Astrocyte of the hippocampus (primary cell): Measurements from ENCODE around the gene FTSJ3.
A peak's percentile ranks its signal among the peaks of the same experiment; 100 is the strongest.
"Not testable (repeated sequence)": the region's sequence is repeated elsewhere in the genome, so short reads cannot be mapped to it uniquely, and the experiment has no call there.

Experiments
- DNase-seq: peaks from one replicate; pipeline ENCODE4 v3.0.0; 2011; ENCODE audit warnings: low read depth, low spot score

The FTSJ3 gene

DNA sequence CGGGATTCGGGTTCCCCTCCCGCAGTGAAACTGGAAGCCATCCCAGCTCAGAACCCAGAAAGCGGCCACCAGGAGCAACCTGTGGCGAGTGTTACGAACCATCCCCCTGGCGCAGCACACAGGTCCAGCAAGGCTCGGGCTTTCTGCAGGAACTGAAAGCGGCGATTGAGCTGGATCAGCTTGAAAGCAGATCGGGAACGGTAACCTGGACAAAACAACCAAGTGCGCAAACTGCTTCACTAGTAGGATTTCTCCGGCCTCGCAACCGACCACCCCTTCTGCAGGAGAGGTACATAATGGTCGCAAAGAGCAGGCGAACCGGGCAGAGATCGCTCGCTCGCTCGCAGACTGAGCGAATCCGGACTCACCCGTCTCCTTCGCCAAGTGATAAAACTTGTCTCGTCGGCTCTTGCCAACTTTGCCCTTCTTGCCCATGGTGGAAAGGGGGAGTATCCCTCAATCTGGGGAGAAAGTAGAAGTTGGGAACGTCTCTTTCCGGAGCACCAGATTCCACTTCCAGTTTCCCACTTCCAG is 928 bp downstream of the FTSJ3 start:
- peak; percentile 67 for DNase-seq

DNA sequence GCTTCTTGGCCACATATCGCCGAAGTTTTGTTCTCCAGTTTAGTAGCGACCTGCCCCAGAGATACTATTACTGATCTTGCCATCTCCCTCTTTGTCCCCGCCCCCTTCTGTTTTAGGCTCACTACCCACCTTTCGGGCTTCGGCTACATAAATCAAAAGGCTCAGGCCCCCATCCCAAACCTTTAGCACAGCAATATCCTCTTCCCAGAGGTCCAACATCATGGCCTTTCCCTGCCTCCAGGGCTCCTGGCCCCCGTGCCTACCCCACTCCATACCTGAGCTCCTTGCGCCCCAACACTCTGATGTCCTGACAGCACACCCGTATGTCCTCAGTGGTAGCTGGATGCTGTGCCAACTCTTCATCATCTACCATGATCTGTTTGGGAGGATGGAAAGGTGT is 3.1 kb downstream of the FTSJ3 start:
- no peak for DNase-seq

DNA sequence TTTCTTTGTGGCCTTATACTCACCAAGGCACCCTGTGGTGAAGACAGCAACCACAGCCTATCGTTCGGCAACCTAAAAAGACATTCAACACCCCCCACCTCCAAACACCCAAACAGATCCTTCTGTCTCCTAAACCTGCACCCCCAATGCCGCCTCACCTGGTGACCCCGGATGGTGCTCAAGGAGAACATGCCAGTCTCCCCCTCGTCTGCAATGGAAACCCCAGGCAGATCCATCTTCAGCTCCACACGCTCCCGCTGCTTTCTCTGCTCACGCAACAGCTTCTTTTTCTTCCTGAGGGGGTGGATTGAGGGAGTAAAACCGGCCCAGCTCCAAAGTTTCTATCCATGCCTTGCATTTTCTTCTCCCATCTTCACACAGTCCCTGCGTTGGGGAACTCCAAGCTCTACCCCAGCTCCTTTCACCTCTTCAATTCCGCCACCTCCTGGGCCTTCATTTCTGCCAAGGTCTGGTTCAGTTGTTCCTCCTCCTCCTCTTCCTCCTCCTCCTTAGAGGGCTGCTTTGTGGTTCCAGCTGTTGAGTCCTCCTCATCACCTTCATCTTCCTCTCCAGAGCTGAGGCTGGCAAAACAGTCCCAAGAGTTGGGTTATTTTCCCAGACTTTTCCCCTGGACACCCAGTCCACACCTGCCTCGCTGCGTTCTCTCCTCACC is 3.7 kb downstream of the FTSJ3 start:
- DNase-seq = no peak

DNA sequence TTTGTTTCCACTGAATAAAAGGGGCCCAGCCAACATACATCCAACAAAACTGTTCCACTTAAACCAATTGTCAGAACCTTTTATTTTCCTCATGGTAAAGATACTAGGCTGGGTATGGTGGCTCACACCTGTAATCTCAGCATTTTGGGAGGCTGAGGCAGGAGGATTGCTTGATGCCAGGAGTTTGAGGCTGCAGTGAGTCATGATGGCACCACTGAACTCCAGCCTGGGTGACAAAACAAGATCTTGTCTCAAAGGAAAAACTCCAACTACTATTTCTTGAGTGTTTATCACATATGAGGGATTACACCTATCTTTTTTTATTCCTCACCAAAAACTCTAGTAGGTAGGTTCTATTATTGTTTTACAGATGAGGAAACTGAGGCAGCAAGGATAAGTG is 4.9 kb downstream of the FTSJ3 start:
- DNase-seq = no peak

- DNase-seq = no peak
These were observed 5.7 kb downstream of the FTSJ3 start for GRCh38 chr17:63821804-63822203.

DNA sequence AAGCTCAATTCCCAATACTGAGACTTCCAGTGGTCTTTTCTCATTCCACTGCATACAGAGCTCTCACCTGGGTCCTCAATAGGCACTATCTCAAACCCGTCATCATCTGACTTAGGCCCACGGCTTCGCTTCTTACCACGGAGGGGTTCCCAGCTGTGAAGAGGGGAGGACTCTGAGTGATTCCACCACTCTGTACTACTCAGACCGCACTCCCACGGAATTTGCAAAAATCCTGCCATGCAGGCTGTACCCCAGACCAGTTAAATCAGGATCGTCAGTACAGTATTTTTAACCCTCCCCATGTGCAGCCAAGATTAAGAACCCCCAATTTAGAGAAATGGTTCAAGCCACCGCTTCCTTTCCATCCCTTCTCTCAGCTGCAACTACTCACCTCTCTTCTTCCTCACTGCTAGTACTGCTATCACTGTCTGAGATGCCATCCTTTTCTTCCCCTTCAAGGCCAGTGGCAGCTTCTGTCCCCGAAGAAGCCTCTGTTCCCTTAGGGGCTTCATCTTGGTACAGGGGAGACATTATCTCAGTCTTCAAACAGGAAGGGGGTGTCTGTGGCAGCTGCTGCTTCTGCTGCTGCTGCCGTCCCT is 6.4 kb downstream of the FTSJ3 start:
- DNase-seq = no peak

DNA sequence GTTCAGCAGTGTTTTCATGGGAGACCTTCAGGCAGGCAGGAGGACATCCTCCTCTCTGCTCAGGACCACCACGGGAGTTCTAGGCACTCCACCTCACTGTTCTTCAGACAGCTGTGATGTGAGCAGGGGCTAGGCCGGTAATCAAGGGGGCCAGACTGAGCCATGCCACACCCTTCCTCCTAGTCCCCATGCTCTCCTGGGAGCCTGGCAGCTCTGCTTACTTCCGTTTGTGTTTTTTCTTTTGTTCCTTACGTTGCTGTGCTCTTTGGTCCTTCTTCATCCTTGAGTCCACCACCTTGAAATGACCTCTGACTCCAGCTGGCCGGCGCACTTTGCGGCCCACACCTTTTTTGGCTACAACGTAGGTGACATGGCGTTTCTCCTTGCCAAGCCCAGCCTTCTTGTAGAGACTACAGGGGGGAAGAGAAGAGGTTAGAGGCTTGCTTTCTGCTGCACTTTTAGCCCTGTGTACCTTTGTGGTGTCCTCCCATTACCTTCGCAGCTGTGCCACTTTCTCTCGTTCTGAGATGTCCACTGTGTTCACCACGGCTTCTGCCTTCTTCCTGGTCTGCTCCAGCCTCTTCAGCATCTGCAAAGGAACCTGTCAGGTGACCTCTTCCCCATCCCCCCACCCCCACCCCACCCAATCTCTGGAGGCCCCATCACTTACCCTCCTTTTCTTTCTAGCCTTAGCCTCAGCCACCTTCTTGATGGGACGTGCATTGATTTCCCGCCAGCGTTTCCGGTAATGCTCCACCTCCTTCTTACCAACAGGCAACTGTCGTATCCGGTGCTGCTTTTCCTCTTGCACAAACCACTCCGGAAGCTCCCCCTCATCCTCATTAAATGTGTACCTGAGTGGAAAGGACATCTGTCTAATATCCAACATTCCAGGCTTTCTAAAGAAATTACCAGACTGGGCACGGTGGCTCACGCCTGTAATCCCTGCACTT is 7.6 kb downstream of the FTSJ3 start:
- DNase-seq = no peak

- DNase-seq = no peak
These were observed 8.3 kb downstream of the FTSJ3 start for GRCh38 chr17:63819131-63819530.

GRCh38 chr17:63817736-63818385 is 9.6 kb downstream of the FTSJ3 start:
- no peak for DNase-seq

DNA sequence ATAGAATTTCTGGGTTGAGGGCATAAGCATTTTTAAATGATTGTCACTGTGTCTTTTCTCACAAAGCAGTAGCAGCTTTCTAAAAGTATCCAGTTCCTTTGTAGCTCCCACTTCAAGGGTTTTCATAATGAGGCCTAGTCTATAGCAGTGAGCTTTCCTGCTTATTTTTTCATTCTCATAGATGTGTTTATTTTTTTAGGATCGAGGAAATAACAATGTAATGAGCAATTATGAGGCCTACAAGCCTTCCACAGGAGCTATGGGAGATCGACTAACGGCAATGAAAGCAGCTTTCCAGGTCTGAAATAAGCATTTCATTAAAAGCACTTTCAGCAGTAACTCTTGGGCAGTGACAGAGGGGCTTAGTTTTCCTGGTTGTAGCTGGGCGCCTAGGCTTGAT is 10.8 kb downstream of the FTSJ3 start:
- no peak for DNase-seq

DNA sequence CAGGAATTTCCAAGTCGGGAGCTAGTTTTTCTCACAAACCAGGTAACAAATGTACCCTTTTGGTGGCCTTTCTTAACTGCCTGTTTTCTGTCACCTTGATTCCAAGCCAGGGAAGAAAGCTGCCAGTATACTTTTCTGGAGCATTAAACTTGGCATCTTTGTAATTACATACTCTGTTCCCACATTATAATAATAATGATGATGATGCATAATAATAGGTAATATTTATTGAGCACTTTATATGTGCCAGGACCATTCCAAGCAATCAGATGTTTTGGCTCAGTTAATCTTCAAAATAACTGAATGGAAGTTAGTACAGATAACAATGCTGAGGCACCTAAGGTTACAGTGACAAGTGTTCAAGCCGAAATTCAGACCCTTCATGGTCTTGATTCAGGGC is 11.3 kb downstream of the FTSJ3 start:
- DNase-seq = no peak

GRCh38 chr17:63809970-63810369 is 17.5 kb downstream of the FTSJ3 start:
- no peak for DNase-seq

DNA sequence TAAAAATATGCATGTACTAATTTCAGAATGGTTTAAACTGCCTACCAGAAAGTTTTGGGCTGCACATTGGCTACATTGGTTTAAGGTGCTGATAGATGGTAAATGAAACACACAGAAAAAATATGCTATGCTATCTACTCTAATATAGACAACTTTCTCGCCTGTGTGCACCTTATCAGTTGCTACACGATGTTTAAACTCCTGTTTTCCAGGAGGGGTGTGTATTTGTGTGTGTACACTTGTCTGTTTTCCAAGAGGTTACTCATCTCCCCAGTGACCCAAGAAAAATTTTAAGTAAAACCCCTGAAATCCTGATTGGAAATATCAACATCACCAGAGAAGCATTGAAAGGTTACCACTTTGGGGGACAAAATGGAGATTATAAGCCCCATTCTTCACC is 21.9 kb downstream of the FTSJ3 start:
- DNase-seq = no peak

DNA sequence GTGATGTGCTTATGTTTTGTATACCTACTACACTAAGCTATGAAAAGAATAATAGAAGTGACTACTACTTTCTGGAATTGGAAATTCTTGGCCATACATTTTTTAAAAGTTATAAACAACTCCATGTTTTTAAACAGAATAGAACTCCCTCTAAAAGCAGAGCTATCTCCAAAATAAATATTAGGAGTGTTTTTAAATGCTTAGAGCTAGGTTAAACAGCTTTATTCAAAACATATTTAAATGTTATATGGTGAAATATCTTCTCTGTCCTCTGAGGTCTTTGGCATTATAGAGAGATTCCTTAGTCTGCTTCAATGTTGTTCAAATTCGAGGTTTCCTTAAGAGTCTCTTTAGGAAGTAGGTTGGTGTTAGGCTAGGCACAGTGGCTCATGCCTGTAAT is 23.1 kb downstream of the FTSJ3 start:
- DNase-seq = no peak

- DNase-seq = no peak
These were observed 26.7 kb downstream of the FTSJ3 start for GRCh38 chr17:63800783-63801182.

DNA sequence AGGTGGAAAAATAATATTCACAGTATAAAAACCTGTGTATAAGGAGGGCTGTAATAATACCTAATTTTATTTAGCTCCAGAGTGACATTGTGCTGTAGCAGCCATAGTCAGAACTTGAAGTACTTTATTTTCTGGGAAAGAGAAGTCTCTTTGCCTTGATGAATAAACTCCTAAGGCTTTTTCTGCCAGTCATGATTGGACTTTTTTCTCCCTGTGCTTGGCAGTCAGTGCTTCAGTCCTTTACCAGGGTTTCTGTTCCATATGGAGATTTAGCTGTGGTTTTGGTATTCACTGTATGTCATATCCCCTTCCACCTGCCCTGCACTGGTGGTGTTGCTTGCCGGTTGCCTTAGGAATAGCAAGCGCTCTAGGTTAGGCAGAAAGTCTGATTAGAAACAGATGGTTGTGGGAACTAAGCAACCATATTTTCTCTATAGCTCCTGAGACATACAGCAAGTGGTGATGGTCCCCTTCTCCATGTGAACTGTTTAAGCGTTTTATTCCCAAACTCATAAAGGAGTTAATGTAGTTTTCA is 28.8 kb downstream of the FTSJ3 start:
- no peak for DNase-seq

DNA sequence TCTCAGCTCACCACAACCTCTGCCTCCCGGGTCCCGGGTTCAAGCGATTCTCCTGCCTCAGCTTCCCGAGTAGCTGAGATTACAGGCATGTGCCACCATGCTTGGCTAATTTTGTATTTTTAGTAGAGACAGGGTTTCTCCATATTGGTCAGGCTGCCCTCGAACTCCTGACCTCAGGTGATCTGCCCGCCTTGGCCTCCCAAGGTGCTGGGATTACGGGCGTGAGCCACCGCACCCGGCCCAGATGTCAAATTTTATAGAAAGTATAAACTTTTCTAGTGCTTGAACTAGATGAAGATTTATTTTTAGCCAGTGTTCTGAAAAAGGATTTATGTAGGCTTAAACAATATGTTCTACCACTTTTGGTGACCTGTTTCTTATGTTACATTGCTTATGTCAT is 31.1 kb downstream of the FTSJ3 start:
- not testable (repeated sequence) for DNase-seq

GRCh38 chr17:63792055-63792729 is 35.3 kb downstream of the FTSJ3 start:
- DNase-seq = no peak

- DNase-seq = no peak
These were observed 37.4 kb downstream of the FTSJ3 start for GRCh38 chr17:63790057-63790456.

DNA sequence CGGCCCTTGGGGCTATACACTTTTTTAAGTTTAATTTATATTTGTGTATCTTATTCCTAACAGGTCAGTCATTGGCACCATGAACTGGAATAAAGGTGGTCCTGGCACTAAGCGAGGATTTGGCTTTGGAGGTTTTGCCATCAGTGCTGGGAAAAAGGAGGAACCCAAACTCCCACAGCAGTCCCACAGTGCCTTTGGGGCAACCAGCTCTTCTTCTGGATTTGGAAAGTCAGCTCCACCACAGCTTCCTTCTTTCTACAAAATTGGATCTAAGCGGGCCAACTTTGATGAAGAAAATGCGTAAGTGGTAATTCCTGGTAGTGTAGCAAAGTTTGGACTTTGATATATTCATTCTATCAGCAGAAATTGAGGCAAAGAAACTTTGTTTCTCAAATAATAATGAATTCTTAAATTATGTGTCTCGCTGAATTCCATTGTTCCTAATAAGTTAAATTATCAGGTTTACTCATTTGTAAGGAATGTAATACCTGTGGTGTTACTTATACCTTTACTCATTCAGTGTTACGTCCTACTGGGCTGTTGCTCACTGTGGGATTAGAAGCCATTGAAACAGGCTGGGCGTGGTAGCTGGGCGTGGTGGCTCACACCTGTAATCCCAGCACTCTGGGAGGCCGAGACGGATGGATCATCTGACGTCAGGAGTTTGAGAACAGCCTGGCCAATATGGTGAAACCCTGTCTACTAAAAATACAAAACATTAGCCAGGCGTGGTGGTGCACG is 40.3 kb downstream of the FTSJ3 start:
- no peak for DNase-seq
